Activated CD4-positive, alpha-beta T cell treated with anti-CD3 and anti-CD28 coated beads for 36 hours (primary cell): Measurements from ENCODE around the gene REXO1. TPM values are rescaled to one million over a fixed set of nuclear protein-coding genes. Genes with fewer than 3 reads are reported as not detected.

Experiments
- ATAC-seq: fragments of 200-7000 bp; cut with Tn5 transposase; one replicate; pipeline ENCODE4 v1.10.0; 2021; ENCODE audit warnings: mild to moderate bottlenecking, moderate library complexity
- CTCF ChIA-PET: fragments of 350-600 bp; sonication (Branson Sonifier 250); formaldehyde crosslinking; loops from one replicate; lab custom pipeline; 2021; ENCODE audit warnings: antibody characterized with exemption; lab: Charles Lee
- POLR2A ChIA-PET: fragments of 350-600 bp; sonication (Branson Sonifier 250); formaldehyde crosslinking; loops from one replicate; lab custom pipeline; 2021; ENCODE audit warnings: antibody characterized with exemption, inconsistent platforms; lab: Charles Lee
- DNase-seq: peaks from one replicate; pipeline ENCODE4 v3.0.0-alpha.2; 2020
- H3K27ac Mint-ChIP-seq: one replicate; pipeline ENCODE4 v1.8.0; 2021; ENCODE audit warnings: mixed read lengths
- H3K27me3 Mint-ChIP-seq: one replicate; pipeline ENCODE4 v1.8.0; 2021; ENCODE audit warnings: mixed read lengths
- H3K36me3 Mint-ChIP-seq: one replicate; pipeline ENCODE4 v1.8.0; 2021; ENCODE audit warnings: low read depth, mixed read lengths
- H3K4me1 Mint-ChIP-seq: one replicate; pipeline ENCODE4 v1.8.0; 2021; ENCODE audit warnings: mixed read lengths
- H3K4me3 Mint-ChIP-seq: one replicate; pipeline ENCODE4 v1.8.0; 2021; ENCODE audit warnings: mild to moderate bottlenecking, moderate library complexity, mixed read lengths
- H3K9me3 Mint-ChIP-seq: one replicate; pipeline ENCODE4 v1.8.0; 2021; ENCODE audit warnings: low read depth, mixed read lengths
- intact Hi-C, 2 experiments: fragments of 100-400 bp; cut with DNase I in 1 of 2; cut with micrococcal nuclease in 1 of 2; formaldehyde crosslinking; loops; one replicate each; pipeline versions ENCODE4 v1.14.2 to v1.15.1; 2022 to 2024; cut with DNase I, micrococcal nuclease
- total RNA-seq, 2 experiments: library from RNA; stranded (reverse); gene quantifications; one replicate each; pipeline ENCODE4 v1.2.3, GENCODE V29; 2021

The REXO1 gene
- total RNA-seq, 2 experiments from 2014 or later: 39.3 to 49.8 TPM

GRCh38 chr19:1828279-1829238 lies 19.7 kb downstream of the REXO1 start:
- ATAC-seq: no peak
- DNase-seq: no peak

GRCh38 chr19:1827566-1828278 lies 20.6 kb downstream of the REXO1 start:
- CTCF ChIA-PET: interaction anchor here (1.1 to 2.6 kb wide), 3 partner anchors 8 to 344 kb away, joined by 3 to 25 read pairs (median 9); no protein-coding TSS in a partner anchor

More at GRCh38 chr19:1828279-1829238, 19.7 kb downstream of the REXO1 start:
- Mint-ChIP-seq H3K36me3 (peaks cover 11% of the 10 kb centered on the region), H3K27ac (no peak overlapping the region), H3K4me1 (no peaks in the 10 kb centered on the region), H3K27me3 (no peaks in the 10 kb centered on the region), H3K9me3 (no peaks in the 10 kb centered on the region), H3K4me3 (no peak overlapping the region)
- ChIA-PET POLR2A (no interaction called here), CTCF (interaction anchor here (1.4 to 1.9 kb wide), 2 partner anchors 9 to 48 kb away, joined by 4 to 5 read pairs; no protein-coding TSS in a partner anchor)
- intact Hi-C loops: no loop called here

GRCh38 chr19:1826557-1827521 lies 21.4 kb downstream of the REXO1 start:
- Mint-ChIP-seq H3K36me3 (peaks cover 16% of the 10 kb centered on the region), H3K4me1 (no peaks in the 10 kb centered on the region), H3K27me3 (no peaks in the 10 kb centered on the region), H3K27ac (no peak overlapping the region), H3K4me3 (no peak overlapping the region), H3K9me3 (no peaks in the 10 kb centered on the region)
- ATAC-seq (peak; percentile 18), DNase-seq (peak; percentile 12)
- POLR2A ChIA-PET: interaction anchor here (0.9 kb wide), 1 partner anchor 50 kb away, joined by 6 read pairs; no protein-coding TSS in a partner anchor
- CTCF ChIA-PET: interaction anchor here (0.7 to 2.6 kb wide), 17 partner anchors 9 to 345 kb away, joined by 3 to 25 read pairs (median 4); no protein-coding TSS in a partner anchor
- intact Hi-C loops: loop anchor here in 1 of 2 experiments (2.0 kb wide), 1 partner anchor 38 kb away; no protein-coding TSS in a partner anchor

More at GRCh38 chr19:1827566-1828278, 20.6 kb downstream of the REXO1 start:
- H3K27ac Mint-ChIP-seq: no peak overlapping the region
- no peak for ATAC-seq
- H3K36me3 Mint-ChIP-seq: peaks cover 14% of the 10 kb centered on the region
- DNase-seq: no peak
- intact Hi-C loops: loop anchor here in 1 of 2 experiments (2.0 kb wide), 1 partner anchor 39 kb away; no protein-coding TSS in a partner anchor
- H3K4me1 Mint-ChIP-seq: no peaks in the 10 kb centered on the region
- POLR2A ChIA-PET: no interaction called here
- no peak overlapping the region for H3K4me3 Mint-ChIP-seq
- H3K27me3 Mint-ChIP-seq: no peaks in the 10 kb centered on the region
- no peaks in the 10 kb centered on the region for H3K9me3 Mint-ChIP-seq

- ATAC-seq: peak; percentile 90
- Mint-ChIP-seq H3K27me3 (no peaks in the 10 kb centered on the region), H3K9me3 (no peaks in the 10 kb centered on the region), H3K27ac (no peak overlapping the region), H3K4me3 (no peak overlapping the region), H3K4me1 (no peaks in the 10 kb centered on the region), H3K36me3 (peaks cover 17% of the 10 kb centered on the region)
- POLR2A ChIA-PET: interaction anchor here (0.8 to 0.9 kb wide), 2 partner anchors 19 to 50 kb away, joined by 5 to 6 read pairs; no protein-coding TSS in a partner anchor
- peak; percentile 86 for DNase-seq
- CTCF ChIA-PET: interaction anchor here (0.7 to 2.6 kb wide), 18 partner anchors 10 to 262 kb away, joined by 3 to 25 read pairs (median 4); no protein-coding TSS in a partner anchor
- intact Hi-C loops: loop anchor here in 1 of 2 experiments (2.0 kb wide), 1 partner anchor 37 kb away; no protein-coding TSS in a partner anchor
Measured at GRCh38 chr19:1825909-1826556, 22.2 kb downstream of the REXO1 start.

GRCh38 chr19:1824252-1824622 lies 24.0 kb downstream of the REXO1 start:
- intact Hi-C loops: no loop called here
- H3K27ac Mint-ChIP-seq: no peak overlapping the region
- ChIA-PET POLR2A (no interaction called here), CTCF (interaction anchor here (0.6 to 1.0 kb wide), 3 partner anchors 29 to 59 kb away, joined by 3 to 4 read pairs (median 3); no protein-coding TSS in a partner anchor)
- ATAC-seq (no peak), DNase-seq (no peak)
- no peaks in the 10 kb centered on the region for H3K4me1 Mint-ChIP-seq
- no peaks in the 10 kb centered on the region for H3K27me3 Mint-ChIP-seq
- H3K36me3 Mint-ChIP-seq: peaks cover 21% of the 10 kb centered on the region
- H3K4me3 Mint-ChIP-seq: no peak overlapping the region
- no peaks in the 10 kb centered on the region for H3K9me3 Mint-ChIP-seq

- intact Hi-C loops: no loop called here
Measured at GRCh38 chr19:1823539-1824251, 24.6 kb downstream of the REXO1 start.

GRCh38 chr19:1823020-1823419 lies 25.3 kb downstream of the REXO1 start:
- Mint-ChIP-seq H3K36me3 (peaks cover 21% of the 10 kb centered on the region), H3K27ac (no peak overlapping the region), H3K27me3 (no peaks in the 10 kb centered on the region), H3K4me1 (no peaks in the 10 kb centered on the region), H3K9me3 (no peaks in the 10 kb centered on the region), H3K4me3 (no peak overlapping the region)
- CTCF ChIA-PET: no interaction called here
- intact Hi-C loops: no loop called here
- ATAC-seq (no peak), DNase-seq (no peak)
- POLR2A ChIA-PET: no interaction called here

More at GRCh38 chr19:1823539-1824251, 24.6 kb downstream of the REXO1 start:
- H3K4me1 Mint-ChIP-seq: no peaks in the 10 kb centered on the region
- DNase-seq: no peak
- no peak overlapping the region for H3K4me3 Mint-ChIP-seq
- no peak overlapping the region for H3K27ac Mint-ChIP-seq
- CTCF ChIA-PET: interaction anchor here (0.6 to 1.0 kb wide), 3 partner anchors 29 to 60 kb away, joined by 3 to 4 read pairs (median 3); no protein-coding TSS in a partner anchor
- H3K9me3 Mint-ChIP-seq: no peaks in the 10 kb centered on the region
- peaks cover 21% of the 10 kb centered on the region for H3K36me3 Mint-ChIP-seq
- H3K27me3 Mint-ChIP-seq: no peaks in the 10 kb centered on the region
- POLR2A ChIA-PET: no interaction called here
- ATAC-seq: no peak

- POLR2A ChIA-PET: no interaction called here
- H3K9me3 Mint-ChIP-seq: no peaks in the 10 kb centered on the region
- H3K4me1 Mint-ChIP-seq: no peaks in the 10 kb centered on the region
- no peak overlapping the region for H3K4me3 Mint-ChIP-seq
- CTCF ChIA-PET: interaction anchor here (0.5 kb wide), 1 partner anchor 136 kb away, joined by 4 read pairs; no protein-coding TSS in a partner anchor
- peaks cover 23% of the 10 kb centered on the region for H3K36me3 Mint-ChIP-seq
- ATAC-seq (no peak), DNase-seq (no peak)
- H3K27me3 Mint-ChIP-seq: no peaks in the 10 kb centered on the region
- no peak overlapping the region for H3K27ac Mint-ChIP-seq
- intact Hi-C loops: no loop called here
Measured at GRCh38 chr19:1822210-1822609, 26.1 kb downstream of the REXO1 start.

- Mint-ChIP-seq H3K9me3 (no peaks in the 10 kb centered on the region), H3K4me3 (no peak overlapping the region), H3K4me1 (no peaks in the 10 kb centered on the region), H3K36me3 (peaks cover 25% of the 10 kb centered on the region), H3K27me3 (no peaks in the 10 kb centered on the region), H3K27ac (no peak overlapping the region)
- intact Hi-C loops: no loop called here
- POLR2A ChIA-PET: no interaction called here
- ATAC-seq (no peak), DNase-seq (no peak)
- CTCF ChIA-PET: no interaction called here
Measured at GRCh38 chr19:1819341-1820255, 28.7 kb downstream of the REXO1 start.
